K562 (cell line): ENCODE measurements around the gene PDZD8. TPM values are rescaled to one million over a fixed set of nuclear protein-coding genes. Genes with fewer than 3 reads are reported as not detected.

ENCODE experiments used
- ARID1B ChIP-seq: fragments of 450-650 bp; IDR thresholded peaks from 2 replicates; pipeline ENCODE4 v1.6.1; 2016; ENCODE audit warnings: antibody characterized with exemption, mild to moderate bottlenecking, inconsistent platforms
- ARNT ChIP-seq, 2 experiments: fragments of 450-650 bp; IDR thresholded peaks; 2 replicates each; pipeline ENCODE4 v1.6.1; 2016; ENCODE audit warnings: mild to moderate bottlenecking in 1 of 2
- CBX3 ChIP-seq, 2 experiments: IDR thresholded peaks; 1 replicate in 1 of 2; 2 replicates in 1 of 2; pipeline ENCODE4 v1.6.1; 2012; ENCODE audit warnings: inconsistent platforms in 2 of 2, low read length in 2 of 2, borderline replicate concordance in 1 of 2, control low read depth in 1 of 2
- ETV6 ChIP-seq, 3 experiments: fragments of 150-350 bp in 1 of 3; sonication (generic) in 1 of 3; formaldehyde crosslinking in 1 of 3; IDR thresholded peaks; 2 replicates each; pipeline versions ENCODE4 v1.6.1 to v1.8.0; 2014 to 2022; ENCODE audit warnings: borderline replicate concordance in 2 of 3, low read depth in 2 of 3, antibody characterized with exemption in 1 of 3, low read length in 1 of 3, mild to moderate bottlenecking in 1 of 3, missing genetic modification reagents in 1 of 3
- KLF10 ChIP-seq: fragments of 250-450 bp; sonication (Bioruptor Pico); IDR thresholded peaks from 2 replicates; pipeline ENCODE4 v1.6.1; 2021; ENCODE audit warnings: matching md5 sums
- MEIS2 ChIP-seq: fragments of 450-650 bp; IDR thresholded peaks from 2 replicates; pipeline ENCODE4 v1.6.1; 2014; ENCODE audit warnings: mild to moderate bottlenecking; ENCODE audit not compliant: partially characterized antibody
- MTA1 ChIP-seq: fragments of 450-650 bp; IDR thresholded peaks from 2 replicates; pipeline ENCODE4 v1.6.1; 2017; ENCODE audit warnings: borderline replicate concordance
- NFRKB ChIP-seq: fragments of 450-650 bp; IDR thresholded peaks from 2 replicates; pipeline ENCODE4 v1.6.1; 2016; ENCODE audit warnings: low read depth
- RBM15 ChIP-seq: fragments of 200-400 bp; formaldehyde crosslinking; IDR thresholded peaks from 2 replicates; pipeline ENCODE4 v1.6.1; 2018; ENCODE audit warnings: mild to moderate bottlenecking, low read length, moderate library complexity; ENCODE audit not compliant: insufficient read depth
- RNF2 ChIP-seq: sonication (generic); IDR thresholded peaks from 2 replicates; pipeline ENCODE4 v1.6.1; 2016
- SRF ChIP-seq, 2 experiments: fragments of 250-450, 450-650 bp in 1 of 2; sonication (Bioruptor Pico) in 1 of 2; sonication (generic) in 1 of 2; formaldehyde crosslinking; IDR thresholded peaks; 2 replicates each; pipeline versions ENCODE4 v1.5.0 to v1.5.1; 2020 to 2022; ENCODE audit warnings: mild to moderate bottlenecking in 1 of 2, missing genetic modification reagents in 1 of 2
- TEAD1 ChIP-seq, 2 experiments: fragments of 450-650 bp in 1 of 2; sonication (generic) in 1 of 2; formaldehyde crosslinking; IDR thresholded peaks; 2 replicates each; pipeline versions ENCODE4 v1.4.0 to v1.8.0; 2020 to 2022; ENCODE audit warnings: mild to moderate bottlenecking in 2 of 2, missing genetic modification reagents in 1 of 2
- U2AF1 ChIP-seq: fragments of 200-400 bp; formaldehyde crosslinking; optimal IDR thresholded peaks from 2 replicates; pipeline ENCODE3; 2017; ENCODE audit warnings: mild to moderate bottlenecking, low read depth, low read length, moderate library complexity
- polyA plus RNA-seq, 8 experiments: library from polyadenylated mRNA; depleted of rRNA in 4 of 8; stranded (reverse) in 5 of 8; unstranded in 3 of 8; fragments of >200 nt; fragmentation: Nextera tagmentation in 2 of 8; fragmentation: Illumina TruSeq in 1 of 8; extraction: Ambion mirVana in 2 of 8; extraction: Trizol in 1 of 8; gene quantifications; 2 replicates each; pipeline versions ENCODE4 v1.2.1 to v1.2.3, GENCODE V29; 2011 to 2014; ENCODE audit warnings: inconsistent platforms in 1 of 8, missing spikeins in 1 of 8
- total RNA-seq, 7 experiments: library from RNA; depleted of rRNA in 6 of 7; stranded (reverse); fragments of >200 nt in 6 of 7; fragmentation: Illumina TruSeq in 2 of 7; extraction: Trizol in 2 of 7; gene quantifications; 2 replicates each; pipeline versions ENCODE4 v1.2.1 to v1.2.3, GENCODE V29; 2011 to 2021; ENCODE audit warnings: low replicate concordance in 1 of 7
- TF ChIP-seq, protein P1 (sequence below), 2 experiments: fragments of 450-650 bp; IDR thresholded peaks; 2 replicates each; pipeline ENCODE4 v1.6.1; 2016; ENCODE audit warnings: mild to moderate bottlenecking in 2 of 2, borderline replicate concordance in 1 of 2, low read depth in 1 of 2, moderate library complexity in 1 of 2
- TF ChIP-seq, protein P2 (sequence below): sonication (generic); formaldehyde crosslinking; IDR thresholded peaks from 2 replicates; pipeline ENCODE4 v1.9.0; 2022; ENCODE audit warnings: mild to moderate bottlenecking, missing genetic modification reagents

Gene PDZD8
- total and polyA plus RNA-seq, 9 of the 15 experiments (the other 6 are each of a cell fraction or from before 2014, with no cell fraction given): 5.5 to 53.4 (median 36.8) TPM

DNA sequence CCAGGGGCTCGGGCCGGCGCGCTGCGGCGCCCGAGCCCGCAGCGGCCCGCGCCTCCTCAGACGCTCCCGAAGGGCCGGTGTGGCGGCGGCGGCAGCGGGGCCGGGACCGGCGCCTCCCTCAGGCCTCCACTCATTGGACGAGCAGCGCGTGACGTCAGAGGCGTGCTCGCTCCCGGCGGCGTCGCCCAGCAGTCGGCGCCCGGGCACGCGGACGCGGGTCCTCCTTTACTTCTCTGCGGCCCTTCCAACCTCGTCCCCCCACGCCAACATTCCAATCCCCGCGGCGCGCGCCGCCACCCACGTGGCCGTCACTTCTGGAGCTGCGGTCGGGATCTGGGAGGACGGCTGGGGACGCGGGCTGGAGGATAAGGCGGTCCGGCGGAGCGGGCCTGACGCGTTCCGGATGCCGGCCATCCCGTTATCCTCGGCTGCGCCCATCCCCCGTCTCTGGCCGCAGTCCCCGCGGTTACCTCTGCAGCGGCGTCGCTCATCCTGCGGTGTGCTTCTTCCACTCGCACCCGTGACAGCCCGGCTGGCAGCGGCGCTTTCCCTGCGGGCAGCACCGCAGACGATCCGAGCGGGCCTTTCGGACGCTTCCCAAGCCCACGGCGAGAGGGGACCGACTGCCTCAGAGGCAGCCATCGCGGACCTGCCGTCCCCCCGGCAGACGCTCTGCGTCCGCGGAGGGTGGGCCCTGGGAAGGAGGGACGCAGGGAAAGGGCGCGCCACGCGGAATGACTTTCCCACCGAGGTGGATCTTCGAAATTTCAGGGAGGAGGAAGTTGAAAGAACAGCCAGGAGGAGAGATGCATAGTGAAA, at the start of gene PDZD8 (continued):
- TF ChIP-seq ETV6 (IDR thresholded peaks at IDR 0.05; ENCODE audit: borderline replicate concordance in 1 of 2, low read depth in 2 of 2, low read length in 1 of 2) (no peak), ETV6 (CRISPR knock-in tag; IDR thresholded peaks at IDR 0.05; ENCODE audit: borderline replicate concordance) (peak; percentile 65; the same call in 1 of the 2 replicates), ARID1B (no peak), MEIS2 (no peak), ARNT (IDR thresholded peaks at IDR 0.05) (no peak), TEAD1 (CRISPR knock-in tag; IDR thresholded peaks at IDR 0.05) (peak; percentile 78 to 90; a peak in 3 of 4 replicates), SRF (CRISPR knock-in tag; IDR thresholded peaks at IDR 0.05) (no peak), RNF2 (no peak; the same call in 1 of the 2 replicates), MTA1 (no peak), U2AF1 (peak; percentile 77), NFRKB (no peak), CBX3 (IDR thresholded peaks at IDR 0.05; ENCODE audit: borderline replicate concordance in 1 of 2, low read length in 2 of 2) (no peak; a peak in 1 of 3 replicates), RBM15 (no peak), KLF10 (CRISPR knock-in tag) (no peak)
- TF ChIP-seq, protein P1, sequence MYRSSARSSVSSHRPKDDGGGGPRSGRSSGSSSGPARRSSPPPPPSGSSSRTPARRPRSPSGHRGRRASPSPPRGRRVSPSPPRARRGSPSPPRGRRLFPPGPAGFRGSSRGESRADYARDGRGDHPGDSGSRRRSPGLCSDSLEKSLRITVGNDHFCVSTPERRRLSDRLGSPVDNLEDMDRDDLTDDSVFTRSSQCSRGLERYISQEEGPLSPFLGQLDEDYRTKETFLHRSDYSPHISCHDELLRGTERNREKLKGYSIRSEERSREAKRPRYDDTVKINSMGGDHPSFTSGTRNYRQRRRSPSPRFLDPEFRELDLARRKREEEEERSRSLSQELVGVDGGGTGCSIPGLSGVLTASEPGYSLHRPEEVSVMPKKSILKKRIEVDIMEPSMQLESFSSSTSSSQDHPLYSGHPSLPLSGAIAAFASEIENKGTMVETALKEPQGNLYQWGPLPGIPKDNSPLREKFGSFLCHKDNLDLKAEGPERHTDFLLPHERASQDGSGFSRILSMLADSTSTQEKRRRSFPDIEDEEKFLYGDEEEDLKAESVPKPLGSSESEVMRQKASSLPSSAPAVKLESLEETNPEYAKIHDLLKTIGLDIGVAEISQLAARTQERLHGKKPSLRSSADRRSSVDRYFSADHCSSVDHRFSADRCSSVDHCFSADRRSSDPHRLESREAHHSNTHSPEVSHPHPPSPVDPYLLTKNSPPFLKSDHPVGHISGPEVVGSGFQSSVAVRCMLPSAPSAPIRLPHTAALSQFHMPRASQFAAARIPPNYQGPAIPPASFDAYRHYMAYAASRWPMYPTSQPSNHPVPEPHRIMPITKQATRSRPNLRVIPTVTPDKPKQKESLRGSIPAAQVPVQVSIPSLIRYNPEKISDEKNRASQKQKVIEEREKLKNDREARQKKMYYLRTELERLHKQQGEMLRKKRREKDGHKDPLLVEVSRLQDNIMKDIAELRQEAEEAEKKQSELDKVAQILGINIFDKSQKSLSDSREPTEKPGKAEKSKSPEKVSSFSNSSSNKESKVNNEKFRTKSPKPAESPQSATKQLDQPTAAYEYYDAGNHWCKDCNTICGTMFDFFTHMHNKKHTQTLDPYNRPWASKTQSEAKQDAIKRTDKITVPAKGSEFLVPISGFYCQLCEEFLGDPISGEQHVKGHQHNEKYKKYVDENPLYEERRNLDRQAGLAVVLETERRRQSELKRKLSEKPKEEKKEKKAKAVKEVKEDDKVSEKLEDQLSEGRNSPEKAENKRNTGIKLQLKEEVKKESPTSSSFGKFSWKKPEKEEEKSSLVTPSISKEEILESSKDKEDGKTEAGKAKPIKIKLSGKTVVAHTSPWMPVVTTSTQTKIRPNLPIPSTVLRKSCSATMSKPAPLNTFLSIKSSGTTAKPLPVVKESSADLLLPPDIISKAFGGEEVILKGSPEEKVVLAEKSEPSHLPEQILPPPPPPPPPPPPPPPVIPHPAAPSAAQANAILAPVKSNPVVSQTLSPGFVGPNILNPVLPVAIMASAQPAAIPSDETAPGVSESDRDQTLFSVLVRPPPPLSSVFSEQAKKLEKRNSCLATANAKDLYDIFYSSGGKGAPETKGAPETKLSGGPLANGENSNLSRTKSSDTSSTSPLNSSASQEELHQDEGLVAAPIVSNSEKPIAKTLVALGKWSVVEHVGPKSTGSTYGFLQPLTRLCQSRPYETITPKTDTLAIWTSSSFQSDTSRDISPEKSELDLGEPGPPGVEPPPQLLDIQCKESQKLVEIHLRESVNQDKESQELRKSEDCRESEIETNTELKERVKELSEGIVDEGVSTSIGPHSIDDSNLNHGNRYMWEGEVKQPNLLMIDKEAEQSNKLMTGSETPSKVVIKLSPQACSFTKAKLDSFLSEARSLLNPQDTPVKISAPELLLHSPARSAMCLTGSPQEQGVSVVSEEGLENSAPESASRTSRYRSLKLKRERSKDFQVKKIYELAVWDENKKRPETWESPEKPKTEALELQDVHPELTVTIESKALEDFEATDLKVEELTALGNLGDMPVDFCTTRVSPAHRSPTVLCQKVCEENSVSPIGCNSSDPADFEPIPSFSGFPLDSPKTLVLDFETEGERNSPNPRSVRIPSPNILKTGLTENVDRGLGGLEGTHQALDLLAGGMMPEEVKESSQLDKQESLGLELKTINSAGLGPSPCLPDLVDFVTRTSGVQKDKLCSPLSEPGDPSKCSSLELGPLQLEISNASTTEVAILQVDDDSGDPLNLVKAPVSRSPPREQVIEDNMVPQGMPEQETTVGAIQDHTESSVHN (IDR thresholded peaks at IDR 0.05; ENCODE audit: borderline replicate concordance in 1 of 2, low read depth in 1 of 2): no peak
- TF ChIP-seq, protein P2, sequence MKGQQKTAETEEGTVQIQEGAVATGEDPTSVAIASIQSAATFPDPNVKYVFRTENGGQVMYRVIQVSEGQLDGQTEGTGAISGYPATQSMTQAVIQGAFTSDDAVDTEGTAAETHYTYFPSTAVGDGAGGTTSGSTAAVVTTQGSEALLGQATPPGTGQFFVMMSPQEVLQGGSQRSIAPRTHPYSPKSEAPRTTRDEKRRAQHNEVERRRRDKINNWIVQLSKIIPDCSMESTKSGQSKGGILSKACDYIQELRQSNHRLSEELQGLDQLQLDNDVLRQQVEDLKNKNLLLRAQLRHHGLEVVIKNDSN: no peak
